GM18951 (cell line): Measurements from ENCODE around the gene PHF2.

Experiments
- POLR2A ChIP-seq: IDR thresholded peaks from 4 replicates; pipeline ENCODE4 v1.6.1; 2011; ENCODE audit warnings: mild to moderate bottlenecking; ENCODE audit not compliant: insufficient read length, insufficient read depth; ENCODE audit errors: extremely low read depth
- in situ Hi-C: fragments of 300-500 bp; cut with MboI; formaldehyde crosslinking; loops from one replicate; pipeline ENCODE4 v1.12.0; 2022; ENCODE audit warnings: low sequenced_read_pairs, mixed read lengths, inconsistent platforms; ENCODE audit not compliant: unreplicated experiment

The PHF2 gene

GRCh38 chr9:93678199-93679019, 102.0 kb downstream of the PHF2 start:
- no peak for TF ChIP-seq POLR2A
- in situ Hi-C loops = loop anchor here (25.0 kb wide), 1 partner anchor 284 kb away; the partner anchor contains the start of gene BARX1

DNA sequence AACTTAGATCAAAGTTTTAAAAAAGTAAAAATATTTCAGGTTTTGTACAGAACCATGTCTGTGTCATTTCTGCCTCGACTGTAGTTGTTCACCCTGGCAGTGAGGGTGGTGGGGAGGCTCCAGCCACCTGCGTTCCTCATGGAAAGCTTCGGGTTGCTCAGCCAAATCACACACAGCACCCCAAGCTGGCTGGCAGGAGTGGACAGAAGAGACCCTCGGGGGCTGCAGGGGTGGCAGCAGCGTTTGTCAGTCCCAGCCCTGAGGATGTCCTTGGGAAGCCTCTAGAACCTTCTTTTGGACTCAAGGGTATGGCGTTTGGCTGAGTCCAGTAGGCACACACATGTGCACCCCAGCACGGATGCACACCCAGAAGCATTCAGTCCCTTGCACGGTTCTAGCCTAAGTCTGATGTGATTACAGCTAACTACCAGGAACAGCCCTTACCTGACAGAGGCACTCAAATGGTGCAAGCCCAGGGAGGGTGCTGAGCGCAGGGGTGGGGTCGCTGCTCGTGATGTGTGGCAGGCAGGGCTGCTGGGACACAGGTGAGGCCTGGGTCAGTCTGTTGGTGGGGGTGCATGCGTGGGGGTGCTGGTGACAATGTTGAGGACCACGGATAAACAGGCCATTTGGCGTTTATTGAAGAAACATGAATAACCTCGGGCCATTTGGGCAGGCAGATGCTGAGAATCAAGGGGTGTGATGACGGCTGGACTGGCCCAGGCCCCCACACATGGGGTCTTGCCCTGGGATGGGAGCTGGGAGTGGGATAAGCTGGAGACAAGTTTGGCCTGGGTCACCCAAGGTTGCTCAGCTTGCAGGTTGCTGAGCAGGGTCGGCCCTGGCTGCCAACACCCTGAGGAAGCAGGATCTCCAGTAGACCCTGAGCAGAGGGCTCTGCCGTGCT, 103.4 kb downstream of the PHF2 start:
- in situ Hi-C loops = loop anchor here (25.0 kb wide), 1 partner anchor 283 kb away; the partner anchor contains the start of gene BARX1

GRCh38 chr9:93680443-93681268, 104.3 kb downstream of the PHF2 start:
- TF ChIP-seq POLR2A = no peak
- in situ Hi-C loops = loop anchor here (25.0 kb wide), 1 partner anchor 282 kb away; the partner anchor contains the start of gene BARX1

More for the DNA sequence above, 103.4 kb downstream of the PHF2 start:
- TF ChIP-seq POLR2A = no peak

- no peak for TF ChIP-seq POLR2A
- in situ Hi-C loops = loop anchor here (25.0 kb wide), 1 partner anchor 281 kb away; the partner anchor contains the start of gene BARX1
Measured at GRCh38 chr9:93681269-93682154, 105.1 kb downstream of the PHF2 start.

GRCh38 chr9:93682155-93682968, 106.0 kb downstream of the PHF2 start:
- in situ Hi-C loops = loop anchor here (25.0 kb wide), 1 partner anchor 280 kb away; the partner anchor contains the start of gene BARX1
- no peak for TF ChIP-seq POLR2A

DNA sequence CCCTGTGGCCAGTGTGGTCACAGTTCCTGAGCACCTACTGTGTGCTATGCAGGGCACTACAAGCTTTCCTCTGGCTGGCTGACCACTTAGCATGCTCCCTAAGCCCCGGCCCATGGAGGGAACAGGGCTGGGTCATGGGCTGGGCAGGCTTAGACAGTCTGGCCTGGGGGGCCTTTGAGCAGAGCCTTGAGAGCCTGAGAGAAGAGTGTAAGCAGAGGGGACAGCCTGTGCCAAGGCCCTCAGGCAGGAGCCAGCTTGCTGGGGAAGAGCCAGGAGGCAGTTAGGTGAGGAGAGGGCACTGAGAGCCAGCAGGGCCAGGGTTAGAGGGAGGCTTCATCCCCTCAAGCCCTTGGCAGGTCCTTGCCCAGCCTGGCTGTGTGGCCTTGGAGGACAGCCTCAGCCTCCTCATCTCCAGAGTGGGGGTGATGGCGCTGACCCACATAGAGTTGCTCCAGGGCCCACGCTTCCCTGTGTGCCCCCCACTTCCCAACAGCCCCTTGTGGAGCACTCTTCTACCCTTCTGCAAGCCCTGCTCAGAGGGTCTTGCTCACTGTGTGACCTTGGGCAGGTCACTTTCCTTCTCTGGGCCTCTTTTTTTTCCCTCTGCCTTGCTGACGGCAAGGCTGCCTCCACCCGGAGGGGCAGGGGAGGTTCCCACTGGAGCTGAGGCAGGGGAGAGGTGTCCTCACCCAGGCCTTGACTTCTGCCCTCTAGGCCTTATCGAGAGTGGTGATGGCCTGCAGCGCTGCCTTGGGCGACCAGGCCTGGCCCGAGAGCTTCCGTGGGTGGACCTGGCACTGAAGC, 107.1 kb downstream of the PHF2 start:
- in situ Hi-C loops = loop anchor here (25.0 kb wide), 1 partner anchor 279 kb away; the partner anchor contains the start of gene BARX1
- TF ChIP-seq POLR2A = no peak

GRCh38 chr9:93684161-93684765, 107.9 kb downstream of the PHF2 start:
- in situ Hi-C loops = loop anchor here (25.0 kb wide), 1 partner anchor 278 kb away; the partner anchor contains the start of gene BARX1
- TF ChIP-seq POLR2A = no peak

DNA sequence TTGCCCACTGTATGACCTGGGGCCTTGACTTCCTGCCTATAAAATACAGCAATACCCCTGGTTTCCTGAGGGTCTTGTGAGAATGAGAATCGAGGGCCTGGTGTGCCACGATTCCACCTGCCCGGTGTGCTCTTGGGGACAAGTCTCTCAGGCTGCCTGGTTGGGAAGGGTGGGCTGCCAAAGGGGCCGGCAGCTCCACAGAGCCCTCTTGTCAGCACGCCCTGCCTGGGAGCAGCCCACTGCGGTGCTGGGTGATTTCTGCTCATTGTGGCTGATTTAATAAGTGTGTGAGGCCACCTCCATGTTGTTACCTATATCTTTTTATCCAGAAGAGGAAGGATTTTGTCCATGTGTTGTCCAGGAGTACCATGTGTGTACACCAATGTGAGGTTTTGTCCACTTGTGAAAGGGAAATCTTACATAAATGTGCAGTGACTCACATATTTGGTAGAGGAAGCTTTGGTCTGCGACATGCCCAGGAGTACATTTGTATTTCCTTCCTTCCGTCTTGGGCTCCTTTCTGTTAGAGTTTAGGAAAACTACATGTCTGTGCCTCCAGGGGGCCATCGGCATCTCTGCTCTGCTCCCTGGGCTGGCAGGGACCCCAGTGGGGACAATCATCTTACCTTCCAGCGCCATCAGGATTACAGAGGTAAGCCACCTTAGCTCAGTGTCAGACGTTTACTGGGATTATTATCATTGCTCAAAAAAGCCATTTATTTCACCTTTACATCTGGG, 108.6 kb downstream of the PHF2 start:
- in situ Hi-C loops = loop anchor here (25.0 kb wide), 1 partner anchor 277 kb away; the partner anchor contains the start of gene BARX1
- no peak for TF ChIP-seq POLR2A
